H1 (cell line): ENCODE data around the gene OSBPL9.

ENCODE experiments used
- ATF3 ChIP-seq: IDR thresholded peaks from 2 replicates; pipeline ENCODE4 v1.6.1; 2011; ENCODE audit warnings: low read depth, mild to moderate bottlenecking, low read length; ENCODE audit not compliant: insufficient read depth
- CTCF ChIP-seq, 3 experiments: IDR thresholded peaks; 1 replicate in 2 of 3; 2 replicates in 1 of 3; pipeline versions ENCODE4 v1.5.1 to v1.6.1; 2011; ENCODE audit warnings: low read length in 3 of 3, mild to moderate bottlenecking in 3 of 3, inconsistent platforms in 2 of 3, low read depth in 1 of 3, moderate library complexity in 1 of 3; ENCODE audit not compliant: insufficient read depth in 1 of 3; ENCODE audit errors: control extremely low read depth in 1 of 3
- EP300 ChIP-seq, 2 experiments: IDR thresholded peaks; 1 replicate in 1 of 2; 2 replicates in 1 of 2; pipeline ENCODE4 v1.6.1; 2011 to 2012; ENCODE audit warnings: low read depth in 2 of 2, low read length in 2 of 2, mild to moderate bottlenecking in 2 of 2, borderline replicate concordance in 1 of 2, inconsistent platforms in 1 of 2, moderate library complexity in 1 of 2
- EZH2 ChIP-seq: fragments of 200-600 bp; sonication (generic); IDR thresholded peaks from 2 replicates; pipeline ENCODE4 v1.7.1; 2012; ENCODE audit warnings: low read depth, mild to moderate bottlenecking, moderate library complexity, low read length, inconsistent platforms; ENCODE audit not compliant: severe bottlenecking
- GABPA ChIP-seq: IDR thresholded peaks from 2 replicates; pipeline ENCODE4 v1.6.1; 2011; ENCODE audit warnings: mild to moderate bottlenecking, low read length, moderate library complexity, borderline replicate concordance; ENCODE audit not compliant: insufficient read depth
- MAX ChIP-seq: IDR thresholded peaks from 2 replicates; pipeline ENCODE4 v1.6.1; 2012; ENCODE audit warnings: inconsistent platforms
- POLR2A ChIP-seq, 2 experiments: IDR thresholded peaks; 1 replicate in 1 of 2; 2 replicates in 1 of 2; pipeline ENCODE4 v1.6.1; 2011; ENCODE audit warnings: low read depth in 2 of 2, low read length in 2 of 2, mild to moderate bottlenecking in 2 of 2; ENCODE audit errors: control extremely low read depth in 1 of 2
- POLR2AphosphoS5 ChIP-seq: IDR thresholded peaks from 2 replicates; pipeline ENCODE4 v1.6.1; 2011; ENCODE audit warnings: low read depth, low read length
- RXRA ChIP-seq: IDR thresholded peaks from 2 replicates; pipeline ENCODE4 v1.6.1; 2011; ENCODE audit warnings: low read depth, mild to moderate bottlenecking, low read length, moderate library complexity; ENCODE audit not compliant: insufficient read depth
- SP1 ChIP-seq: IDR thresholded peaks from 2 replicates; pipeline ENCODE4 v1.6.1; 2011; ENCODE audit warnings: low read depth, low read length
- SRF ChIP-seq: IDR thresholded peaks from 2 replicates; pipeline ENCODE4 v1.6.1; 2011; ENCODE audit warnings: mild to moderate bottlenecking, low read depth, low read length, moderate library complexity
- SUZ12 ChIP-seq: fragments of 200-600 bp; sonication (generic); IDR thresholded peaks from 2 replicates; pipeline ENCODE4 v1.6.1; 2012; ENCODE audit warnings: mild to moderate bottlenecking, inconsistent platforms, low read length, moderate library complexity, mixed read lengths

- TF ChIP-seq POLR2A (IDR thresholded peaks at IDR 0.05; ENCODE audit: control extremely low read depth in 1 of 2, low read depth in 2 of 2, low read length in 2 of 2) (no peak), MAX (no peak), EP300 (IDR thresholded peaks at IDR 0.05; ENCODE audit: borderline replicate concordance in 1 of 2, low read depth in 2 of 2, low read length in 2 of 2) (no peak), CTCF (IDR thresholded peaks at IDR 0.05; ENCODE audit: control extremely low read depth in 1 of 3, insufficient read depth in 1 of 3, low read depth in 1 of 3, low read length in 3 of 3) (no peak), POLR2AphosphoS5 (no peak), GABPA (no peak), SUZ12 (no peak), EZH2 (no peak), SP1 (no peak), RXRA (no peak), ATF3 (no peak), SRF (no peak)
These were observed 111.8 kb downstream of the OSBPL9 start for GRCh38 chr1:51728611-51729155.
